OCI-LY3 (cell line): ENCODE results near the gene STARD3NL.

ENCODE experiments used
- H2AFZ ChIP-seq: fragments of 200-600, 300-600 bp; shearing (Covaris generic); 2 replicates; pipeline ENCODE4 v1.6.0; 2014; ENCODE audit warnings: antibody characterized with exemption, low read depth, low read length
- H3K27ac ChIP-seq: fragments of 200-600, 300-600 bp; sonication (generic); 2 replicates; pipeline ENCODE4 v1.5.1; 2014; ENCODE audit warnings: mild to moderate bottlenecking, low read length, moderate library complexity, mixed read lengths
- H3K27me3 ChIP-seq: fragments of 200-600, 300-600 bp; sonication (generic); 2 replicates; pipeline ENCODE4 v1.6.1; 2014; ENCODE audit warnings: low read depth, low read length, mixed read lengths
- H3K36me3 ChIP-seq: fragments of 200-600, 300-600 bp; sonication (generic); replicated peaks from 2 replicates; pipeline ENCODE3; 2014; ENCODE audit warnings: low read depth, low read length, mixed read lengths
- H3K4me1 ChIP-seq: fragments of 300-600, 200-600 bp; sonication (generic); 2 replicates; pipeline ENCODE4 v1.6.1; 2014; ENCODE audit warnings: low read length, mixed read lengths
- H3K4me2 ChIP-seq: fragments of 200-600, 300-600 bp; sonication (generic); 2 replicates; pipeline ENCODE4 v1.6.1; 2014; ENCODE audit warnings: low read length, mixed read lengths
- H3K4me3 ChIP-seq: fragments of 300-600, 200-600 bp; sonication (generic); 2 replicates; pipeline ENCODE4 v1.5.1; 2014; ENCODE audit warnings: antibody characterized with exemption, mild to moderate bottlenecking, low read length, moderate library complexity
- H3K79me2 ChIP-seq: fragments of 300-600, 200-600 bp; shearing (Covaris generic); 2 replicates; pipeline ENCODE4 v1.6.1; 2014; ENCODE audit warnings: mild to moderate bottlenecking, low read length, mixed read lengths
- H3K9ac ChIP-seq: fragments of 300-600, 200-600 bp; shearing (Covaris generic); 2 replicates; pipeline ENCODE4 v1.6.0; 2014; ENCODE audit warnings: mild to moderate bottlenecking, low read length, moderate library complexity
- H3K9me3 ChIP-seq: fragments of 200-600, 300-600 bp; shearing (Covaris generic); 2 replicates; pipeline ENCODE4 v1.6.1; 2014; ENCODE audit warnings: low read length, mixed read lengths; ENCODE audit not compliant: insufficient read depth
- H4K20me1 ChIP-seq: fragments of 200-600, 300-600 bp; sonication (generic); 2 replicates; pipeline ENCODE4 v1.6.1; 2016; ENCODE audit warnings: low read length, mixed read lengths; ENCODE audit not compliant: insufficient read depth
- CTCF ChIP-seq: fragments of 200-600, 300-600 bp; sonication (generic); IDR thresholded peaks from 2 replicates; pipeline ENCODE4 v1.5.1; 2014; ENCODE audit warnings: antibody characterized with exemption, low read length, low read depth
- EZH2phosphoT487 ChIP-seq: fragments of 200-600 bp; shearing (Covaris generic); IDR thresholded peaks from 2 replicates; pipeline ENCODE4 v1.6.1; 2018; ENCODE audit warnings: antibody characterized with exemption, mixed run types, low read depth

Gene STARD3NL

GRCh38 chr7:38153515-38153914, 24.5 kb upstream of the STARD3NL start:
- no peak overlapping the region for H3K4me2 ChIP-seq
- no peaks in the 10 kb centered on the region for H4K20me1 ChIP-seq
- no peak overlapping the region for H2AFZ ChIP-seq
- H3K36me3 ChIP-seq, result no peaks in the 10 kb centered on the region
- H3K9ac ChIP-seq, result no peak overlapping the region
- no peaks in the 10 kb centered on the region for H3K4me1 ChIP-seq
- H3K79me2 ChIP-seq, result no peaks in the 10 kb centered on the region
- no peaks in the 10 kb centered on the region for H3K9me3 ChIP-seq
- TF ChIP-seq EZH2phosphoT487 (no peak), CTCF (no peak)
- H3K27ac ChIP-seq, result no peak overlapping the region
- no peak overlapping the region for H3K4me3 ChIP-seq
- H3K27me3 ChIP-seq, result peaks cover 15% of the 10 kb centered on the region

GRCh38 chr7:38154278-38154677, 23.8 kb upstream of the STARD3NL start:
- Histone ChIP-seq H3K4me2 (no peak overlapping the region), H3K36me3 (no peaks in the 10 kb centered on the region), H2AFZ (no peak overlapping the region), H3K27ac (no peak overlapping the region), H3K79me2 (no peaks in the 10 kb centered on the region), H3K4me1 (no peaks in the 10 kb centered on the region), H4K20me1 (no peaks in the 10 kb centered on the region), H3K9ac (no peak overlapping the region), H3K27me3 (peaks cover 15% of the 10 kb centered on the region), H3K9me3 (no peaks in the 10 kb centered on the region), H3K4me3 (no peak overlapping the region)
- TF ChIP-seq CTCF (no peak), EZH2phosphoT487 (no peak)

GRCh38 chr7:38160003-38160571, 18.0 kb upstream of the STARD3NL start:
- Histone ChIP-seq H3K4me1 (no peaks in the 10 kb centered on the region), H3K79me2 (no peaks in the 10 kb centered on the region), H3K4me3 (no peak overlapping the region), H3K27ac (no peak overlapping the region), H3K36me3 (no peaks in the 10 kb centered on the region), H3K9ac (no peak overlapping the region), H2AFZ (no peak overlapping the region), H3K27me3 (0 out of 2 replicates have a peak, but pooled peaks cover 4% of the 10 kb centered on the region), H3K9me3 (no peaks in the 10 kb centered on the region), H4K20me1 (no peaks in the 10 kb centered on the region), H3K4me2 (no peak overlapping the region)
- no peak for TF ChIP-seq EZH2phosphoT487
- TF ChIP-seq CTCF, result no peak

- no peak overlapping the region for H3K4me2 ChIP-seq
- no peak overlapping the region for H3K4me3 ChIP-seq
- no peaks in the 10 kb centered on the region for H4K20me1 ChIP-seq
- H3K4me1 ChIP-seq, result no peaks in the 10 kb centered on the region
- TF ChIP-seq EZH2phosphoT487 (no peak), CTCF (no peak)
- 0 out of 2 replicates have a peak, but pooled peaks cover 5% of the 10 kb centered on the region for H3K27me3 ChIP-seq
- H3K79me2 ChIP-seq, result no peaks in the 10 kb centered on the region
- no peaks in the 10 kb centered on the region for H3K36me3 ChIP-seq
- no peak overlapping the region for H3K27ac ChIP-seq
- no peaks in the 10 kb centered on the region for H3K9me3 ChIP-seq
- no peak overlapping the region for H2AFZ ChIP-seq
- H3K9ac ChIP-seq, result no peak overlapping the region
Measured at GRCh38 chr7:38162036-38162435, 16.0 kb upstream of the STARD3NL start.
